Esophagus mucosa (tissue), 1 donor: ENCODE results near the gene RHOXF2. TPM values are rescaled to one million over a fixed set of nuclear protein-coding genes. Genes with fewer than 3 reads are reported as not detected.

Experiments
- ATAC-seq: fragments of 200-7000 bp; cut with Tn5 transposase; one replicate; pipeline ENCODE4 v1.9.1; 2020
- total RNA-seq: library from RNA; stranded (reverse); gene quantifications from one replicate; pipeline ENCODE4 v1.2.4, GENCODE V29; 2023
- donor health status: DM: yes; HTN: yes; CAD: no.

RHOXF2 gene
- total RNA-seq, 1 donor from 2014 or later, result not detected

DNA sequence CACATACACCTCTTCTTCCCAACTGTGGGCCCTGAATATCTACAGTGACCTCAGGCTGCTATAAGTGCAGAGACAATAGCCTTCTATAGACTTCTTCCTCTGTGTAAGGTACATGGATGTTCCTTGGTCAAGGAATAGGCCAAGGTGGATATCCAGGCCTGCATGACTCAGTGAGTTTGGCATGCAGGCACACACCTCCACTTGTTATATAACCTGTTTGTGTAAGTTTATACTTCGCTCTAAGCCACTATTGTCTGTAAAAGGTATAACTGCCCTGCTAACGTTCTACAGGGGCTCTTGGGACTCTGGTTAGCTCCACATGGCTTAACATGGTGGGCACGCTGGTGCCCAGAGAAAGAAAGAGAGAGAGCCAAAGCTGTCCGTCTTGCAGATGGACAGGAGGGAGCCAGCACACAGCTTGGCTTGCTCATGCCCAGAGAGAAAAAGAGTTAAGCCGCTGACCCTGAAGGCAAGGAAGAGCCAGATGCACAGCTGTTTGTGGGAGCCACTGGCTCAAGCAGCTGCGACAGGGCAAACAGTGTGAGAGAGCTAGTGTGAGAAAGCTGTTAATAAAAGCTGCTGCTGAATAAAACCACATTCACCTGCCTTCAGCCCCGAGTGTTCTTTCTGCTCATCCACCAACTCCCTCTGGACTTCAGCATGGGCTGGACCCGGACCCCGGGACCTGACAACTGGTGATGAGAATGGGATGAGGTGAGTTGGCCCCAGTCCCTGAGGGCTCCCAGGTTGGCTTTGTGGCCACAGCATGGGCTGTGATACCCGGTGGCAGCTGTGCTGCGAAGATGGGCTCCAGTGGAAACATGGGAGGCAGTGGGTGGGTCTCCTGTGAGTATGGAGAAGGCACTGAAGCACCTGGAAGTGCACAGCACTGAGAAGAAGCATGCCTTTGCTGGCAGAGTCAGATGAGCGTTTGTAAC is 47.7 kb downstream of the RHOXF2 start:
- no peak for ATAC-seq

DNA sequence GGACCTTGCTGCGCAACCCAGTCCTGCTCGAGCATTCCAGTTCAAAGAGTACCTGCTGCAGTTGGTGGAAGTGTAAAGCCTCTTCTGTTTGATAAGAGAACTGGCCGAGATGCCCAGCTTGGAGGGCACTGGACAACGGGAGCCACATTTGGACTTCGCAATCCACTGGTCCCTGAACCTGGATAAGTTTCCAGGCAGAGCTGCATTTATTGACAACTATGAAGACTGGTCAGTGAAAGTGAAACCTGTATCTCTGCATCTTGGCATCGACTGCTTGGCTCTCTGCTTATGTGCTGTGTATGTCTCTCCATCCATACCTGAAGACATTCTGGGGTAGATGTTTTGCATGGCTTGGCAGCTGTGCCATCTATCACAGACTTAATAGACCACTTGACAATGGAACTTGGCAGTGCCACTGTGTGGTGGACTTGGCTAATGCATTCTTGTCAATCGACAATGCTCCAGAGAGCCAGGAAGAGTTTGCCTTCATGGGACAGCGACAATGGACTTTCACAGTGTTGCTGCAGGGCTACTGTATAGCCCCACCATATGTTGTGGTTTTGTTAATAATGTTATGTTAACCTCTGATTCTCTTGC is 48.7 kb downstream of the RHOXF2 start:
- no peak for ATAC-seq

- ATAC-seq, result peak; percentile 64
Measured at GRCh38 chrX:120213438-120214265, 55.2 kb downstream of the RHOXF2 start.

Other genes starting within 250 kb of the RHOXF2 start
- gene NKAP, start 214.9 kb upstream of the RHOXF2 start, total RNA-seq, result 3.9 TPM
- gene RHOXF2B, start 80.9 kb upstream of the RHOXF2 start, total RNA-seq, result not detected
- not detected for gene RHOXF1, start 42.7 kb upstream of the RHOXF2 start, total RNA-seq
- gene ZBTB33, start 92.2 kb downstream of the RHOXF2 start, total RNA-seq, result 10.0 TPM
- gene TMEM255A, start 152.8 kb downstream of the RHOXF2 start, total RNA-seq, result 0.20 TPM
- not detected for gene ATP1B4, start 203.5 kb downstream of the RHOXF2 start, total RNA-seq